ENCODE results near the gene C10orf71. TPM values are rescaled to one million over a fixed set of nuclear protein-coding genes. Genes with fewer than 3 reads are reported as not detected.
A peak's percentile ranks its signal among the peaks of the same experiment; 100 is the strongest.

C10orf71 gene
- total and polyA plus RNA-seq, 2 of the 8 experiments (the other 6 are each of a cell fraction or from before 2014, with no cell fraction given) = not detected

DNA sequence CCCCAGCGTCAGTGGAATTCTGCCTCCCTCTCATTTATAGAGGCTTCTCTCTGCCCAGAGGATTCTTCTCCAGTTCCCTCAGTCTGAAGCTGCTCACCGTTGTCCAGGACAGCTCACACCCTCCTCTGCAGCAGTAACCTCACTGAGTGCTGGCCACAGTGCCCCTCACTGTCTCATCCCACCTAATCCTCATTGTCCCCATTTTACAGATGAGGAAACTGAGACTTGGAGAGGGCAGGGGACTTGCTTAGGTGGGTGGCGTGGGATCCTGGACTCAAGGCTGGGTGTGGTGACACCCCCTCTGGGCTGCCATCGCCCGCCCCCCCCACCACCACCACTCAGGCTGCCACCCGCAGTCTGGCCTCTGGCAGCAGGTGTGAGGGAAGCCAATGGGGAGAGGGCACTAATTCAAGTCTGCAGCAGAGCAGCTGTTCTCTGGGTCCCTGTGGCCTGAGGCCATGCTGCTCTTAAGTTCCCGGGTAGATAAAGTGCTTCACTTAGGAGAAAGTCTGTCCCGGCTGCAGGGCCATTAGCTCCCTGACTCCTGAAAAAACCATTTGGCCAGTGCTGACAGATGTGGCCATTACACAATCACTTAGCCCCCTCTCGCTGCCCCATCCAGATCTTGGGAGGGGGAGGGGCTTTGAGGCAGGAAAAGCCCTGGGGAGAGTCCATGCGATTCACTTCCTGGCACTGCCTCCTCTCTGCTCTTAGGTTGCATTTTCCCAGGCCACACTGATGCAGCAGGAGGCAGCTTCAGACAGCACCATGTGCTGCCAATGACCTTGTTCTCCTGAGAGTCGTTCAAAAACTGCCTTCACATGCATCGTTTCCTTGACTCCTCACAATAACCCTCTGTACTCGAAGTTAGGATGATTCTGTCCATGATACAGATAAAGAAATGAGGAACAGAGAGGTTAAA lies 60.6 kb downstream of the C10orf71 start (continued):
- TF ChIP-seq RAD21 (IDR thresholded peaks at IDR 0.05 in 1 of 2, conservative IDR thresholded peaks at IDR 0.05 in 1 of 2; ENCODE audit: low read depth in 2 of 2, low read length in 2 of 2) (peak in 1 of 2 experiments; percentile 17; a peak in 1 of 4 replicates), JUND (IDR thresholded peaks at IDR 0.05; ENCODE audit: low read length) (no peak), BCL11A (IDR thresholded peaks at IDR 0.05; ENCODE audit: low read depth in 2 of 2, low read length in 2 of 2) (no peak), SIN3A (conservative IDR thresholded peaks at IDR 0.05 in 1 of 2, IDR thresholded peaks at IDR 0.05 in 1 of 2; ENCODE audit: low read depth in 1 of 2, low read length in 2 of 2) (no peak), USF2 (IDR thresholded peaks at IDR 0.05; ENCODE audit: low read length) (no peak), NANOG (IDR thresholded peaks at IDR 0.05; ENCODE audit: insufficient read depth, low read depth, low read length, poor library complexity, severe bottlenecking) (no peak), POLR2AphosphoS5 (IDR thresholded peaks at IDR 0.05; ENCODE audit: low read depth, low read length) (no peak), GTF2F1 (IDR thresholded peaks at IDR 0.05; ENCODE audit: borderline replicate concordance, low read depth, low read length) (no peak), BACH1 (IDR thresholded peaks at IDR 0.05; ENCODE audit: low read length) (no peak), CEBPB (IDR thresholded peaks at IDR 0.05; ENCODE audit: low read depth, low read length) (peak; percentile 79), ATF3 (IDR thresholded peaks at IDR 0.05; ENCODE audit: insufficient read depth, low read depth, low read length) (no peak), CHD1 (IDR thresholded peaks at IDR 0.05; ENCODE audit: low read depth, low read length) (no peak), CTBP2 (IDR thresholded peaks at IDR 0.05; ENCODE audit: borderline replicate concordance, insufficient read depth, insufficient read length, low read length) (no peak), JUN (IDR thresholded peaks at IDR 0.05; ENCODE audit: low read depth, low read length) (no peak)
- TF ChIP-seq, protein P1, sequence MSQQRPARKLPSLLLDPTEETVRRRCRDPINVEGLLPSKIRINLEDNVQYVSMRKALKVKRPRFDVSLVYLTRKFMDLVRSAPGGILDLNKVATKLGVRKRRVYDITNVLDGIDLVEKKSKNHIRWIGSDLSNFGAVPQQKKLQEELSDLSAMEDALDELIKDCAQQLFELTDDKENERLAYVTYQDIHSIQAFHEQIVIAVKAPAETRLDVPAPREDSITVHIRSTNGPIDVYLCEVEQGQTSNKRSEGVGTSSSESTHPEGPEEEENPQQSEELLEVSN (IDR thresholded peaks at IDR 0.05) = no peak
